HepG2 (cell line): Measurements from ENCODE around the gene ATP10D. TPM values are rescaled to one million over a fixed set of nuclear protein-coding genes. Genes with fewer than 3 reads are reported as not detected.

Experiments
- ATAC-seq: fragments of 200-7000 bp; cut with Tn5 transposase; 3 replicates; pipeline ENCODE4 v1.9.1; 2020; ENCODE audit warnings: mild to moderate bottlenecking, moderate library complexity
- BruUV-seq: library from RNA; stranded (reverse); fragments of 400-500 nt; replicated peaks from 2 replicates; lab custom pipeline; 2021; lab: Mats Ljungman, UMichigan
- CTCF ChIA-PET: fragments of 300-600 bp; formaldehyde crosslinking; extraction: SDS; loops from one replicate; lab custom pipeline; 2021; ENCODE audit warnings: low total read pairs, inconsistent platforms, low intra/inter-chr PET ratio; lab: Yijun Ruan, JAX
- POLR2A ChIA-PET: fragments of 350-600 bp; sonication (Branson Sonifier 250); formaldehyde crosslinking; loops from one replicate; lab custom pipeline; 2020; ENCODE audit warnings: antibody characterized with exemption, inconsistent platforms; lab: Yijun Ruan, JAX
- DNase-seq: peaks from one replicate; pipeline ENCODE4 v3.0.0-alpha.2; 2015; ENCODE audit warnings: low spot score
- FAIRE-seq: peaks from 3 replicates; lab custom pipeline; 2011; peaks lifted over from hg19 to GRCh38; lab: Jason Lieb, UNC
- H2AFZ ChIP-seq: one replicate; pipeline ENCODE4 v1.6.1; 2011; ENCODE audit warnings: low read length, inconsistent platforms
- H3K27ac ChIP-seq: fragments of 300-600 bp; 3 replicates; pipeline ENCODE4 v1.8.0; 2011; ENCODE audit warnings: mixed run types, mild to moderate bottlenecking, mixed read lengths, low read length, inconsistent platforms; ENCODE audit not compliant: insufficient read depth; ENCODE audit errors: extremely low read length
- H3K27me3 ChIP-seq, 2 experiments: fragments of 200-600 bp in 1 of 2; 2 replicates in 1 of 2; 3 replicates in 1 of 2; pipeline versions ENCODE4 v1.6.0 to v1.8.0; 2011; ENCODE audit warnings: low read length in 2 of 2, mild to moderate bottlenecking in 2 of 2, moderate library complexity in 2 of 2, inconsistent platforms in 1 of 2; ENCODE audit not compliant: insufficient read depth in 2 of 2, control insufficient read depth in 1 of 2
- H3K36me3 ChIP-seq, 2 experiments: fragments of 200-600 bp in 1 of 2; replicated peaks in 1 of 2; 2 replicates in 1 of 2; 3 replicates in 1 of 2; pipeline versions ENCODE4 v1.5.1 to v1.8.0; 2011; ENCODE audit warnings: low read length in 2 of 2, inconsistent platforms in 1 of 2; ENCODE audit not compliant: insufficient read depth in 2 of 2, control insufficient read depth in 1 of 2
- H3K4me1 ChIP-seq: 2 replicates; pipeline ENCODE4 v1.5.1; 2012; ENCODE audit warnings: low read length, inconsistent platforms; ENCODE audit not compliant: insufficient read depth
- H3K4me2 ChIP-seq: 2 replicates; pipeline ENCODE4 v1.6.0; 2011; ENCODE audit warnings: low read depth, low read length, inconsistent platforms
- H3K4me3 ChIP-seq, 3 experiments: fragments of 200-600 bp in 1 of 3; sonication (generic), shearing (Covaris generic) in 1 of 3; replicated peaks in 1 of 3; 2 replicates each; pipeline ENCODE4 v1.5.1; 2011 to 2016; ENCODE audit warnings: low read length in 3 of 3, inconsistent platforms in 2 of 3, low read depth in 2 of 3, mild to moderate bottlenecking in 2 of 3, control low read depth in 1 of 3, mixed read lengths in 1 of 3; ENCODE audit not compliant: insufficient read depth in 1 of 3
- H3K79me2 ChIP-seq: one replicate; pipeline ENCODE4 v1.6.1; 2011; ENCODE audit warnings: low read length, inconsistent platforms; ENCODE audit not compliant: insufficient read depth
- H3K9ac ChIP-seq: 2 replicates; pipeline ENCODE4 v1.6.0; 2011; ENCODE audit warnings: mild to moderate bottlenecking, low read depth, low read length, inconsistent platforms; ENCODE audit not compliant: insufficient read depth
- H3K9me3 ChIP-seq: 2 replicates; pipeline ENCODE4 v1.5.1; 2012; ENCODE audit warnings: mild to moderate bottlenecking, low read length
- H4K20me1 ChIP-seq: 2 replicates; pipeline ENCODE4 v1.6.0; 2011; ENCODE audit warnings: inconsistent platforms, mild to moderate bottlenecking, low read length, moderate library complexity; ENCODE audit not compliant: insufficient read depth
- AGO1 ChIP-seq: fragments of 200-400 bp; formaldehyde crosslinking; IDR thresholded peaks from 2 replicates; pipeline ENCODE4 v1.6.1; 2017; ENCODE audit warnings: mild to moderate bottlenecking, low read depth, low read length, moderate library complexity; ENCODE audit not compliant: poor library complexity, severe bottlenecking
- ATF7 ChIP-seq, 2 experiments: fragments of 450-650 bp in 1 of 2; sonication (generic) in 1 of 2; formaldehyde crosslinking in 1 of 2; IDR thresholded peaks; 2 replicates each; pipeline versions ENCODE4 v1.4.0 to v1.6.1; 2016 to 2020; ENCODE audit warnings: antibody characterized with exemption in 1 of 2, mild to moderate bottlenecking in 1 of 2, missing genetic modification reagents in 1 of 2
- ELF3 ChIP-seq: IDR thresholded peaks from 2 replicates; pipeline ENCODE4 v1.6.1; 2016; ENCODE audit warnings: missing genetic modification reagents, missing compliant biosample characterization
- FOXP1 ChIP-seq, 2 experiments: fragments of 450-650 bp in 1 of 2; IDR thresholded peaks; 2 replicates each; pipeline ENCODE4 v1.6.1; 2017 to 2018; ENCODE audit warnings: antibody characterized with exemption in 1 of 2
- GATAD2A ChIP-seq: IDR thresholded peaks from 2 replicates; pipeline ENCODE4 v1.6.1; 2016
- HNF1A ChIP-seq, 2 experiments: sonication (generic) in 1 of 2; formaldehyde crosslinking in 1 of 2; IDR thresholded peaks; 2 replicates each; pipeline versions ENCODE4 v1.4.0 to v1.6.1; 2016 to 2020; ENCODE audit warnings: borderline replicate concordance in 1 of 2, low read depth in 1 of 2, mild to moderate bottlenecking in 1 of 2, missing genetic modification reagents in 1 of 2
- HNF1B ChIP-seq: sonication (generic); formaldehyde crosslinking; IDR thresholded peaks from 2 replicates; pipeline ENCODE4 v1.5.1; 2020; ENCODE audit warnings: mild to moderate bottlenecking, moderate library complexity, missing genetic modification reagents
- KAT8 ChIP-seq: IDR thresholded peaks from 2 replicates; pipeline ENCODE4 v1.6.1; 2016; ENCODE audit warnings: missing genetic modification reagents, missing compliant biosample characterization
- KDM3A ChIP-seq: IDR thresholded peaks from 2 replicates; pipeline ENCODE4 v1.6.1; 2018; ENCODE audit warnings: low read depth, missing compliant biosample characterization
- SMYD3 ChIP-seq: sonication (generic); formaldehyde crosslinking; IDR thresholded peaks from 2 replicates; pipeline ENCODE4 v1.8.1; 2023; ENCODE audit warnings: mild to moderate bottlenecking, missing genetic modification reagents
- TARDBP ChIP-seq: sonication (generic); formaldehyde crosslinking; IDR thresholded peaks from 2 replicates; pipeline ENCODE4 v1.8.0; 2022; ENCODE audit warnings: mild to moderate bottlenecking, missing genetic modification reagents
- ZEB1 ChIP-seq: IDR thresholded peaks from 2 replicates; pipeline ENCODE4 v1.6.1; 2012; ENCODE audit warnings: mild to moderate bottlenecking, low read depth, inconsistent platforms; ENCODE audit not compliant: insufficient replicate concordance
- ZFY ChIP-seq: sonication (generic); formaldehyde crosslinking; IDR thresholded peaks from 2 replicates; pipeline ENCODE4 v1.4.0; 2020; ENCODE audit warnings: missing genetic modification reagents
- ZNF44 ChIP-seq: sonication (generic); formaldehyde crosslinking; IDR thresholded peaks from 2 replicates; pipeline ENCODE4 v1.5.1; 2020; ENCODE audit warnings: mild to moderate bottlenecking, missing genetic modification reagents
- ZNF512B ChIP-seq: sonication (generic); formaldehyde crosslinking; IDR thresholded peaks from 2 replicates; pipeline ENCODE4 v1.5.1; 2020; ENCODE audit warnings: missing genetic modification reagents, mild to moderate bottlenecking, borderline replicate concordance
- ZNF781 ChIP-seq: sonication (generic); formaldehyde crosslinking; IDR thresholded peaks from 2 replicates; pipeline ENCODE4 v1.5.1; 2020; ENCODE audit warnings: borderline replicate concordance, mild to moderate bottlenecking, missing genetic modification reagents; ENCODE audit errors: not compliant biosample characterization
- WGBS: methylation state at CpG from one replicate; pipeline ENCODE4 v1.1.6; 2017; ENCODE audit warnings: low lambda C conversion rate; 5-methylcytosine and 5-hydroxymethylcytosine counted together
- in situ Hi-C: cut with HindIII; loops from 2 replicates; pipeline ENCODE4 v1.10.0; 2017; ENCODE audit warnings: low pct_unique_long_range_greater_than_20kb; ENCODE audit not compliant: extremely low pct_ligation_motif_present
- intact Hi-C: fragments of 100-400 bp; cut with micrococcal nuclease; formaldehyde crosslinking; loops from one replicate; pipeline ENCODE4 v1.10.0; 2022; ENCODE audit not compliant: unreplicated experiment
- polyA plus RNA-seq, 8 experiments: library from polyadenylated mRNA; depleted of rRNA in 3 of 8; stranded (reverse) in 7 of 8; unstranded in 1 of 8; fragments of >200 nt; fragmentation: Illumina TruSeq in 4 of 8; extraction: Trizol in 4 of 8; gene quantifications; 2 replicates each; pipeline versions ENCODE4 v1.2.1 to v1.2.3, GENCODE V29; 2011 to 2016; ENCODE audit warnings: low read depth in 4 of 8, missing spikeins in 1 of 8, mixed read lengths in 1 of 8; ENCODE audit not compliant: insufficient read depth in 1 of 8
- total RNA-seq, 5 experiments: library from RNA; depleted of rRNA; stranded (reverse); fragments of >200 nt; fragmentation: Illumina TruSeq; extraction: Trizol; gene quantifications; 2 replicates each; pipeline ENCODE4 v1.2.3, GENCODE V29; 2016; ENCODE audit warnings: low read depth in 1 of 5

ATP10D gene
- total and polyA plus RNA-seq, 2 of the 13 experiments (the other 11 are each of a cell fraction or from before 2014, with no cell fraction given), result 2.2 to 9.8 TPM

GRCh38 chr4:47561331-47561730 lies 76.3 kb downstream of the ATP10D start:
- Histone ChIP-seq H3K9me3 (no peaks in the 10 kb centered on the region), H3K4me3 (no peak overlapping the region), H3K4me1 (peaks cover 31% of the 10 kb centered on the region), H3K4me2 (0 out of 2 replicates have a peak overlapping the region, but pooled peaks have one; percentile 24), H3K27me3 (no peaks in the 10 kb centered on the region), H3K9ac (no peak overlapping the region), H3K27ac (no peak overlapping the region), H4K20me1 (no peaks in the 10 kb centered on the region), H3K36me3 (no peaks in the 10 kb centered on the region), H3K79me2 (no peaks in the 10 kb centered on the region), H2AFZ (no peak overlapping the region)
- WGBS, result 11% methylated on average over 1 of the region's 1 CpG
- POLR2A ChIA-PET, result interaction anchor here (0.8 kb wide), 1 partner anchor 98 kb away, joined by 4 read pairs; the partner anchor contains the start of gene COMMD8
- CTCF ChIA-PET, result no interaction called here
- in situ Hi-C loops (no loop called here), intact Hi-C loops (loop anchor here (5.0 kb wide), 1 partner anchor 371 kb away; no protein-coding TSS in a partner anchor)
- peak; percentile 97 for ATAC-seq
- peak; percentile 59 for DNase-seq
- peak; percentile 61 for FAIRE-seq
- no TSS peak for BruUV-seq
- TF ChIP-seq TARDBP (no peak), GATAD2A (CRISPR knock-in tag) (no peak), FOXP1 (IDR thresholded peaks at IDR 0.05) (no peak), FOXP1 (CRISPR knock-in tag; IDR thresholded peaks at IDR 0.05) (no peak), ZNF512B (no peak), HNF1B (CRISPR knock-in tag) (peak; percentile 36; the same call in 1 of the 2 replicates), ZEB1 (no peak), KDM3A (CRISPR knock-in tag) (no peak), KAT8 (CRISPR knock-in tag) (no peak), ELF3 (CRISPR knock-in tag) (no peak), ATF7 (IDR thresholded peaks at IDR 0.05) (no peak), ATF7 (CRISPR knock-in tag; IDR thresholded peaks at IDR 0.05) (no peak), ZFY (CRISPR knock-in tag) (no peak), ZNF781 (no peak), SMYD3 (CRISPR knock-in tag) (no peak), AGO1 (no peak), ZNF44 (CRISPR knock-in tag) (no peak), HNF1A (IDR thresholded peaks at IDR 0.05; ENCODE audit: low read depth) (peak; percentile 89), HNF1A (CRISPR knock-in tag; IDR thresholded peaks at IDR 0.05; ENCODE audit: borderline replicate concordance) (peak; percentile 90; the same call in 1 of the 2 replicates)
